GM21526 (cell line): ENCODE results near the gene LMF1.
"Not testable (repeated sequence)": the region's sequence is repeated elsewhere in the genome, so short reads cannot be mapped to it uniquely, and the experiment has no call there.

Experiments used
- ATAC-seq: cut with Tn5 transposase; IDR thresholded peaks from one replicate; pipeline ENCODE4 v1.9.1; 2021; ENCODE audit warnings: moderate library complexity; ENCODE audit not compliant: unreplicated experiment, low FRiP score

LMF1 gene

DNA sequence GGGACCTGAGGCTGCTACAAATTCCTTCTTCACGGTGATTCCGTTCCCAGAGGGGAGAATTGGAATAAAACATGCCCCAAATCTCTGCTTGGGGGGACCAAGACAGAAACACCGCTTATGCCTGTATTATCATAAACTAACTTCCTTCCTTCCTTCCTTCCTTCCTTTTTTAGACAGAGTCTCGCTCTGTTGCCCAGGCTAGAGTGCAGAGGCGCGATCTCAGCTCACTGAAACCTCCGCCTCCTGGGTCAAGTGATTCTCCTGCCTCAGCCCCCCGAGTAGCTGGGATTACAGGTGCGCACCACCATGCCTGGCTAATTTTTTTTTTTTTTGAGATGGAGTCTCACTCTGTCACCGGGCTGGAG is 150.8 kb downstream of the LMF1 start:
- ATAC-seq = not testable (repeated sequence)

DNA sequence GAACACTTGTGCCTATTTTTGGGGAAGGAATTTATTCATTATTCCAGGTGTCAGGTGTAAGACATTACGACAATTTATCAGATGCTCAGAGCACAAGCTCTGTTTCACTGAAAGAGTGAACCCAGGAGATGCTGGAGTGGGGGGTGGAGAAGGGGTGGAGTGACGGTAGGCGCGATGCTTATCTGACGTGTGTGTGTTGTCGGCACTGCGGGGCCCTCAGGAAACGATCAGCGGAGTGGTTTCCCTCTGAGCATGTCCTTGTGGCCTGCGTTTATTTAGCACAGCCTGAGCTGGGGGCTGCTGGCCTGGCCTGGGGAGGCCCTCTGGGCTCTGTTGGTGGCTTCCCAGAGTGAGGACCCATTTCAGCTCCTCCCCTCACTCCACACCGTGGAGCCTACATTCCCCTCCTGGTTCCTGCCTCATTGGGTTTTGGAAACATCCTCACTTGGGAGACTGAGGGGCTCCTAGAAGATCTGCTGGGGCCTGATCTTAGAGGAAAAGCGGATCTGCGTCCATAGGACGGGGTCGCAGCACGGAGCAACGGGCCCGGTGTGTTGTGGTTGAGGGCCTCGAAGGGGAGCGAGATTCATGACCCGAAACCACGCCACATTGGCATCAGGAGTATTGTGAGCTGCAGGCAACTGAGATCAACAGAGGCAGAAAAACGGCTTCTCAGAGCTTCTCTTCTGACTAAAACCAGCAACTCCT is 151.3 kb downstream of the LMF1 start:
- no peak for ATAC-seq

DNA sequence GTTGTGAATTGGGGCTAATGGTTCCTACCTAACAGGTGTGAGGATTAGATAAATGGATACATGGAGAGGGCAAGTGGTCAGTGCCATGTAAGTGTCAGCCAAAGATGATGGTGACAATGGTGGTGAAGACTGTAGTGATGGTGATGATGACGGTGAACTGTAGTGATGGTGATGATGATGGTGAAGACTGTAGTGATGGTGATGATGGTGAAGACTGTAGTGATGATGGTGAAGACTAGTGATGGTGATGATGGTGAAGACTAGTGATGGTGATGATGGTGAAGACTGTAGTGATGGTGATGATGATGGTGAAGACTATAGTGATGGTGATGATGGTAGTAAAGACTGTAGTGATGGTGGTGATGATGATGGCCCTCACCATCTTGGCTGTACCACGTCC is 152.2 kb downstream of the LMF1 start:
- ATAC-seq = no peak

DNA sequence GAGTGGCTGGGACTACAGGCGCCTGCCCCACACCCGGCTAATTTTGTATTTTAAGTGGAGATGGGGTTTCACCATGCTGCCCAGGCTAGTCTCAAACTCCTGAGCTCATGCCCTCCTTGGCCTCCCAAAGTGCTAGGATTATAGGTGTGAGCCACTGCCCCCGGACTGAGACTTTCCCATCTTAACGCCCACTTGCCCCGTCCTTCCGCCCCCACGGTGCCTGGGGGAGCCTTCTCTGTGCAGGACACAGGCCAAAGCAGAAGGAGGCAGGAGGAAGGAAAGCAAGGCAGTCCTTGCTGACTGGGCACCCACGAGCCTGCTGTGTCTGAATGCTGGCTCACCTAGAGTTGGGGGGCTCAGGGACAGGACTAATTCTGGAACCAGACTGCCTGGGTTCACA is 152.7 kb downstream of the LMF1 start:
- no peak for ATAC-seq

DNA sequence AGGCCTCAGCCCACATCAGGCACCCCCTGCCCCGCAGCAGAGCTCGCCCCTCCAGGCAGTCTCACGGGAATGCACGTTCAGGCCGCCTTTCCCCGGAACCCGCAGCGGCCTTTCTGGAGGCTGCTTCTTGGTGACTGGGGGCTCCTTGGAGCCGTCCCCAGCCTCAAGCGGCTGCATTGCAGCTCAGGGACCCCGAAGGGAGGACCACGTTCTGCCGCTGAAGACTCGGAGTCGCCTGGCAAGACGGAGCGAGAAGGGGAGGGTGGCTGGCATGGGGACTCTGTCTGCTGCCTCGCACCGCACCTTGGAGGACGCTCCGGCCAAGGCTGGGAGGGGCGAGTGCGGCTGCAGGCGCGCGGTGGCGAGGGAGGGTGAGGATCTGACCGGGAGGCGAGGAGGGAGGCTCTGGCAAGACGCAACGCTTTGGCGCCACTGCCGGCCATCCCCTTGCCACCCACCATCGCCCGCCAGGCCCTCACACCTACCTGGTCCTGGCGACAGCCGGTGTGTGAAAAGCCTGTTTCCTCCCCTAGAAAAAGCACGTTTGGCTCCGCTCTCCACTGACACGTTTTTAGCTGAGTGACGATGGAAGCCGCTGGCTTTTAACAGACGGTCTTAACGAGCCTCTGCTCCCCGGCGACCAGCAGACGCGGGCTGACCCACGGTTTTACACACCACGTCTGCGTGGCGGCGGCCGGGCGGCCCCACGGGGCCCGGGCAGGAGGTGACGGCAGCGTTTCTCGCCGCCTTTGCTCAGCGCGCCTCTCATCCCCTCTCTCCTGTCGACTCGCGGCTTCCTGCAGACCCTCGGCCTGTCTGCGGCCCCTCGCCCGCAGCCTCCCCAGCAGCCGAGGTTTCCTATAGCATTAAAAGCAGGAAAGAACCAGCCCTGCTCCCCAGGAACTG is 153.5 kb downstream of the LMF1 start:
- ATAC-seq = no peak

DNA sequence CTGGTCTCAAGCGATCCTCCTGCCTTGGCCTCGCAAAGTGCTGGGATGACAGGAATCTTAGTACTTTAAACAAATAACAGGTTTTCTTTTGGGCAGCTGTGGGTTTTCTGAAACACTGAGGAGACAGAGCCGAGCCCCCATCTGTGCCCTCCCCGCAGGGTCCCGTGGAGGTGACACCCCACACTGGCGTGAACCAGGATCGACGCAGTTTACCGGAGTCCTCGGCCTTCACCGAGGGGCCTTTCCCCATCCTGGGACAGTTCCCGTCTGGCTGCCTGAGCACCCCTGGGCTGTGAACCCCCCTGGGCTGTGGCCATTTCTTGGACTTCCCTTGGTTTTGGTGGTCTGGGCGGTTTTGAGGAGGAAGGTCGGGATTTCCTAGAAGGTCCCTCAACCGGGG is 154.9 kb downstream of the LMF1 start:
- ATAC-seq = no peak

DNA sequence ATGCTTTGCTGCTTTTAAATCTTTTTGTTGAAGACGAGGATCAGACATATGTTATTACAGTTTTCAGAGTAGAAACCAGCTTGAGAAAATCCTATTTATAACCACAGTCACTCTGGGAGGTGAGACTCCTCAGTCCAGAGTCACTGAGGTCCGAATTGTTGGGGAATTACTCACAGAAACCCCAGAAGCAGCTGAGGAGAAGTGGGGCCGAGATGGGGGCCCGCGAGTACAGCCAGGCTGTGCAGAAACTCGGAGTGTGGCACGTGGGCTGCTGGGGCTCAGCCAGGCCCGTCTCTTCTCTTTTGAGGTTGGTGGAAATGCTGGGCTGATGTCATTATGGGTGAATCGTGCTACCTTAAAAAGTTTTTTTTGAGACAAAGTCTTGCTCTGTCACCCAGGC is 155.8 kb downstream of the LMF1 start:
- ATAC-seq = no peak

DNA sequence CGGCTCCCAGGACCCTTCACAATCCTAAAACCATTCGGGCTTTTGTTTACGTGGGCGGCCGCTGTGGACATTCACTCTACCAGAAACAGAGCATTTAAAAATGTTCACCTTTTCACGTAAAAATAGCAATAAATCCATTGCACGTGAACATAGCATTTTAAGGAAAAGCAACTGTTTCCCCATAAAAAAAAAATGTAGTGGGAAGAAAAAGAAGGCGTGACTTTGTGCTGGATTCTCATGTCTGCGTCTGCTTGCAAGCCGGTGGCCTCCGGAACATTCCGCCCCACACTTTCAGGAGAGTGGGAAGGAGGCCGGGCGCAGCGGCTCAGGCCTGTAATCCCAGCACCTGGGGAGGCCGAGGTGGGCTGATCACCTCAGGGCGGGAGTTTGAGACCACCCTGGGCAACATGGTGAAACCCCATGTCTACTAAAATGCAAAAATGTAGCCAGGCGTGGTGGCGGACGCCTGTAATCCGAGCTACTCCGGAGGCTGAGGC is 156.8 kb downstream of the LMF1 start:
- no peak for ATAC-seq

DNA sequence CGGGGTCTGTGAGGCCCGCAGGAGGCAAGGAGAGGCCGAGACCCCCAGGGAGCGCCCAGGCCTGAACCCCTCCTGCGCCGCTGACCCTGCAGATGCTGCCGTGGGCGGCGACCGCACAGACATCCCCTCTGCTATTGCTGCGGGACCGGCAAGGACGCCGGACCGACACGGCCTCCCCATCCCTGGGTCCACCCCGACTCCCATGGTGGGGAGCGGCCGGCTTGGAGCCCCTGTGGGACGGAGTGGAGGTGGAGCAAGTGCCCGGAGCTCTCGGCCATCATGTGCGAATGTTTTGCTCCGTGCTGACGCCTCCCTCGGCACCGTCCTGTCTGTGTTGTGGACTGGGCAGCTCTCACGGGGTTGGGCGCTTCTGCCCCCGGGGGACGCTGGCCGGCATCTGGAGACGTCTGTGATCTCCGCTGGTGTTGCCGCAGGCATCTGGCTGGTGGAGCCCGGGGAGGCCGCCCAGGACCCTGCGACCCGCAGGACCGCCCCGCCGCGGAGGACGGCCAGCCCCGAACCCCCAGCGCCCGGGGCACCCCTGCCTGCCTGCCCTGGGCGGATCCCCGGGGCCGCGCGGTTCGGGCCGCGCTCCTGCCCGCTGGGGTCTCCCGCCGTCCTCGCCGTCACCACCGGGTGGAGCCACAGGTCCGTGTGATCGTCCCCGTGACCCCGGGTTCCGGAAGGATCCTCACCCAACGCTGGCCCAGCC is 157.4 kb downstream of the LMF1 start:
- no peak for ATAC-seq

DNA sequence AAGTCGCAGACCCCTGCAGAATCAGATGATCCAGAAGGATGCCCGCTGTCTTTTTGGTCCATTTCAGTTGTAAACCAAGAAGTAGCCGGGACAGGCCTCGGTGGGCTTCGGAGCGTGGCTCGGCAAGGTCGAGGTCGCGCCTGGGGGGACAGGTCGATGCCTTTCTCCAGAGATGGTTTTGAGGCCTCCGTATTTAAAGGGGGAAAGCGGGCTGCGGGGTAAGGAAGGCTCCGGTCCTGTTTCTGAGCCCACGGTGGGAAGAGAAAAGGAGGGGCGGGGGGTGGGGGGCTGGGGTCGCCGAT is 162.7 kb downstream of the LMF1 start:
- ATAC-seq = no peak

DNA sequence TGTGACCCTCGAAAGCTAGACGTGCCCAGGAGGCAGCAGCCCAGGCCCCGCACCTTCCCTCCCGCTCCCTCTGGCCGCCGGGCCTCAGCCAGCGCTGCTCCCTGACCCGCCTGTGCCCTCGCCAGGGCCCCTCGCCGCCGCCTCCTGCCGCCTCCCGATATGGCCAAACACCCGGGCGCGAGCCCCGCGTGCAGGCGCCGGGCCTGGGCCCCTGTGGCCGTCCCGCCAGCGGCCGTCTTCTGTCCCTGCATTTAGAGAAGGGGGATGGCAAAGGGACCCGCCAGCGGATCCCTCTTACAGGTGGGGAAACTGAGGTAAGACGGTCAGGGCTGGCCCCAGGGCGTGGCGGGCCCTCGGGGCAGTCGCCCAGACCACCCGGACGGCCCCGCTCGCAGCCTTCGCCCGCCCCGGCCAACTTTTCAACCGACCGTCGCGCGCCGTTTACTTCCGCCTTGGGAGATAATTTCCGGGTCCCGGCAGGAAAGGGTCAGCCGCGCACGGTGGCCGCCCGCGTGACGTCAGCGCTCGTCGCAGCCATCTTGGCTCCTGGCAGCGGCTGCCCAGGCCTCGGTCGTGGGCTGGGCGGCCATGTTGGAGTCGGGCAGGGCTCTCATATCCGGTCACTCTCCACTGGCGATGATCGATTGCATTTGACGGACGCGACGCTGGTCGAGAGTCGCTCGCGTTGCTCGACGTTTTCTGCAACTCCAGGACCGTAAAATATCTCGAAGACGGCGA is 163.3 kb downstream of the LMF1 start:
- peak; percentile 70 for ATAC-seq

DNA sequence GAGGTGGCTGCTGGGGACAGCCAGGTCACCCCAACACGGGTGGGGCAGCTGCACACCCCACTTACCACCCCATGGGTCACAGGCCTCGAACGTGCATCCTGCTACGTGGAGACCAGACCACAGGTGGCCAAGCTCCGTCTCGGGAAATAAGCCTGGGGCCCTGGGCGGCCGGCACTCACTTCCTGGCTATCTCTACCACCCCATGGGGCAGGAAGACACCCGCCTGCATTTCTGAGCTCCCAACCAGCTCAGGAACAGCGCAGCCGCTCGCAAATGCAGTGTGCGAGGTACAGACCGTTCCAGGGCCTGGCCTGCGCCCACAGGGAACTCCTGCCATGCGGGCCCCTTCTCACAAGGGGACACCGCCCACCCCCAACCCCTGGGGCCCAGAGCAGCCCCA is 165.3 kb downstream of the LMF1 start:
- no peak for ATAC-seq

DNA sequence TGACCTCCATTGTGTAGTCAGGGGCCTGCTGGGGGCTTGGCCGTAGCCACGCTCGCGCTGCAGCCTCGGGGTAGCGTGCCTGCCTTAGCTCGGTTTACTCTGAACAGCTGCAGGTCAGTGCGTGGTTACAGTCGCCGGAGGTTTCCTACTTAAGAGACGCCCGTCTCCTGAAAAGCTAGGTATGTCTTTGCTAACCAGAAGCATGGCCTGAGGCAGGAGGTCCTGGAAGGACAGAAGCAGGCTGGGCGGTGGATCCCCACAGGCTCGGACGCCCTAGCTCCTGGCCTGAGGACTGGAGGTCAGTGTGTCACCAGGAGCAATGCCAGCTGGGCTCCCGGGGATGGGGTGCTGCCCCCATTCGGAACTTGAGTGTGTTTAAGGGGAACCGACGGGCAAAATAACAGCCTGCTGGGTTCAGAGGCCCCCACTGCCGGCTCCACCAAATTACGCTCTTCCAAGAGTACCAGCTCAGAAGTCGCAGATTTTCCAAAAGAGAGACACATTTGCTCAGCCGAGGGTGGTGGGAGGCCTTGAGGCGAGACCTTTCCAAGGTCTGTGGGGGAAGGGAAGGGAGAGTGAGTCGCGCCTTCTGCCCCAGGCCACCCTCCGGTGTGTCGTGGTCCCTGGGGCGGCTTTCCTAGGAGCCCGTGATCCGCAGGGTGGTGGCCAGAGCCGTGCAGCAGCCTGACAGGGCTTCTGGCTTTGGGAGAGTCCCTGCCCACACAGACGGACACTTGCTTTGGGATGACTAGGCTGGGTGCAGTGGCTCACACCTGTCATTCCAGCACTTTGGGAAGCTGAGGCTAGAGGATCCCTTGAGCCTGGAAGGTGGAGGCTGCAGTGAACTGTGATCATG is 166.4 kb downstream of the LMF1 start:
- ATAC-seq = no peak

DNA sequence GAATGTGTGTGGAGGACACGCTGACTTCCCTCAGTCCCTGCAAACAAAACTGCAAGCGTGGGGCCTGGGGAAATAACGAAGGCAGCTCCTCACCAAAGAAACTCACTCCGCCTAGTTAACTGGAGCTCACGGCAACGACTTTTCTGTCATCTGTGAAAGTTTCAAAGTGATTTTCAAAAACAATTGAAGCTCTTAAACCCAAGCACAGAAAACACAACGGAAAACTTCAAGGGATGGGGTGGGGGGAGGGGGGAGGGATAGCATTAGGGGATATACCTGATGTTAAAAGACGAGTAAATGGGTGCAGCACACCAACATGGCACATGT is 167.1 kb downstream of the LMF1 start:
- ATAC-seq = no peak
